BE2C (cell line): ENCODE results near the gene WWOX.

Experiments used
- DNase-seq: peaks from one replicate; pipeline ENCODE4 v3.0.0-alpha.2; 2020
- H3K27me3 ChIP-seq: fragments of 250-450 bp; sonication (Bioruptor Pico); 2 replicates; pipeline ENCODE4 v1.5.1; 2020; ENCODE audit warnings: mild to moderate bottlenecking
- H3K36me3 ChIP-seq: fragments of 250-450 bp; sonication (Bioruptor Pico); 2 replicates; pipeline ENCODE4 v1.5.1; 2020; ENCODE audit warnings: mild to moderate bottlenecking
- H3K4me1 ChIP-seq: fragments of 250-450 bp; sonication (Bioruptor Pico); 2 replicates; pipeline ENCODE4 v1.5.1; 2020
- H3K4me3 ChIP-seq: 2 replicates; pipeline ENCODE4 v1.5.1; 2011; ENCODE audit warnings: low read depth, low read length
- H3K9me3 ChIP-seq: fragments of 250-450 bp; sonication (Bioruptor Pico); 2 replicates; pipeline ENCODE4 v1.5.1; 2020
- TF ChIP-seq, protein P1 (sequence below): IDR thresholded peaks from 2 replicates; pipeline ENCODE4 v1.5.1; 2012; ENCODE audit warnings: mild to moderate bottlenecking, low read depth, low read length

Gene WWOX

DNA sequence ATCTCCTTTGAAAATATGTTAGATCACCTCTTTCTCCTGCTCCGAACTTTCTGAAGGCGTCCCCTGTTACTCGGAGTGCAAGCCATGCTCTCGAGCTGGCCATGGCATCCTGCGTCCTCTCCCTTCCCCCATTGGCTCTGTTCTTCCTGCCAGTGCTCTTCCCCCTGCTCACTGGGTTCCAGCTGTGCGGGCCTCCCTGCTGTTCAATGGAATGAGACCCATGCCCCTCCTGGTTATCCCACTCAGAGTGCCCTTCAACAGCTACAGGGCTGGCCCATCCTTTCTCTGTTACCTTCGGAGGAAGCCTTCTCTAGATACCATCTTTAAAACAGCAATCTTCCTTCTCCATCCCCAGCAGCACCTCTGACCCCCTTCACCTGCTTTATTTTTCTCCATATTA is 996.8 kb downstream of the WWOX start:
- H3K9me3 ChIP-seq, result no peaks in the 10 kb centered on the region; the same call in 1 of the 2 replicates
- no peaks in the 10 kb centered on the region for H3K36me3 ChIP-seq
- H3K4me1 ChIP-seq, result no peaks in the 10 kb centered on the region
- no peaks in the 10 kb centered on the region for H3K27me3 ChIP-seq
- no peak overlapping the region for H3K4me3 ChIP-seq
- no peak for DNase-seq
- TF ChIP-seq, protein P1, sequence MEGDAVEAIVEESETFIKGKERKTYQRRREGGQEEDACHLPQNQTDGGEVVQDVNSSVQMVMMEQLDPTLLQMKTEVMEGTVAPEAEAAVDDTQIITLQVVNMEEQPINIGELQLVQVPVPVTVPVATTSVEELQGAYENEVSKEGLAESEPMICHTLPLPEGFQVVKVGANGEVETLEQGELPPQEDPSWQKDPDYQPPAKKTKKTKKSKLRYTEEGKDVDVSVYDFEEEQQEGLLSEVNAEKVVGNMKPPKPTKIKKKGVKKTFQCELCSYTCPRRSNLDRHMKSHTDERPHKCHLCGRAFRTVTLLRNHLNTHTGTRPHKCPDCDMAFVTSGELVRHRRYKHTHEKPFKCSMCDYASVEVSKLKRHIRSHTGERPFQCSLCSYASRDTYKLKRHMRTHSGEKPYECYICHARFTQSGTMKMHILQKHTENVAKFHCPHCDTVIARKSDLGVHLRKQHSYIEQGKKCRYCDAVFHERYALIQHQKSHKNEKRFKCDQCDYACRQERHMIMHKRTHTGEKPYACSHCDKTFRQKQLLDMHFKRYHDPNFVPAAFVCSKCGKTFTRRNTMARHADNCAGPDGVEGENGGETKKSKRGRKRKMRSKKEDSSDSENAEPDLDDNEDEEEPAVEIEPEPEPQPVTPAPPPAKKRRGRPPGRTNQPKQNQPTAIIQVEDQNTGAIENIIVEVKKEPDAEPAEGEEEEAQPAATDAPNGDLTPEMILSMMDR, result no peak

DNA sequence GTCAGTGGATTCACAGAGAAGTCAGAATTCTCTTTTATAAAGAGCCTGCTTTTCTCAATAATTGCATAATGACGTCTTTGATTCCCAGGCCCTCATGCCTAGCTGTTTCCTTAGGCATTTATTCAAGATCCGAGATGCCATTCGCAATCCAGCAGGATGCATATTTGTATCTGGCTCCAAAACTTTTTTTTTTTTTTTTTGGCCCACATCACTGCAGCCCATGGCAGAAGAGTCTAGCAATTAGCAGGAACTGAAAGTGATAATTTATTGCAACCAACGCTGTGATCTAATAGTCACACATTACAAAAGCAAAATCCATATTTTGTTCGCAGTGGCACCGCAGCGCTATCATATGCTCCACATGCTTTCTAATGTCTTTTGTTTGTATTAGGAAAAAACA is 997.7 kb downstream of the WWOX start:
- Histone ChIP-seq H3K9me3 (no peaks in the 10 kb centered on the region; the same call in 1 of the 2 replicates), H3K36me3 (no peaks in the 10 kb centered on the region), H3K4me3 (no peak overlapping the region), H3K27me3 (no peaks in the 10 kb centered on the region), H3K4me1 (no peaks in the 10 kb centered on the region)
- DNase-seq, result no peak
- TF ChIP-seq, protein P1, result no peak

- Histone ChIP-seq H3K4me3 (no peak overlapping the region), H3K36me3 (no peaks in the 10 kb centered on the region), H3K27me3 (no peaks in the 10 kb centered on the region), H3K4me1 (no peaks in the 10 kb centered on the region), H3K9me3 (no peaks in the 10 kb centered on the region; the same call in 1 of the 2 replicates)
- DNase-seq, result no peak
- TF ChIP-seq, protein P1, result no peak
Observed at GRCh38 chr16:79097771-79098170, 998.3 kb downstream of the WWOX start.

DNA sequence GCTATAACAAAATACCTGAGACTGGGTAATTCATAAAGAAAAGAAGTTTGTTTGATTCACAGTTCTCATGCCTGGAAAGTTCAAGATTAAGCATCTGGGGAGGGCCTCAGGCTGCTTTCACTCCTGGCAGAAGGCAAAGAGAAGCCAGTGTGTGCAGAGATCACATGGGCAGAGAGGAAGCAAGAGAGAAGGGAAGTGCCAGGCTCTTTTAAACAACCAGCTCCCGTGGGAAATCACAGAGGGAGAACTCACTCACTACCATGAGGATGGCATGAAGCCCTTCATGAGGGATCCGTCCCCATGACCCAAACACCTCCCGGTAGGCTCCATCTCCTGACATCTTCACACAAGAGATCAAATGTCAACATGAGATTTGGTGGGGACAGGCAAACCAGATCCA is 999.5 kb downstream of the WWOX start:
- TF ChIP-seq, protein P1, result no peak

DNA sequence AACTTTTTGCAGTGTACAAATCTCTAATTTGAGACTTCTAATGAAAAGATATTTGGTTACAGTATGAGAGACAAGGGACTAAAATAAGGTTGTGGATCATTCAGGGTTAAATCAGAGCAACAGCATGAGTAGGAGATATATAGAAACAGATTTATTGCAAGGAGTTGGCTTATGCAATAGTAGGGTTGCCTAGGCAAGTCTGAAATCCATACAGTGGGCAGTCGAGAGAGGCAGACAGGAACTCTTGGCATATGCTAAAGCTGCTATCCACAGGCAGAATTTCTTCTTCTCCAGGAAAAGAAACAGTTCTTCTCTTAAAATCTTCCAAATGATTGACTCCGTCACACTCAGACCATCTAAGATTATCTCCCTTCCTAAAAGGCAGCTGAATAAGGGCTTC is 1000.3 kb downstream of the WWOX start:
- no peaks in the 10 kb centered on the region for H3K9me3 ChIP-seq
- DNase-seq, result no peak
- no peaks in the 10 kb centered on the region for H3K36me3 ChIP-seq
- TF ChIP-seq, protein P1, result no peak
- no peak overlapping the region for H3K4me3 ChIP-seq
- no peaks in the 10 kb centered on the region for H3K4me1 ChIP-seq
- H3K27me3 ChIP-seq, result no peaks in the 10 kb centered on the region

More for the DNA sequence above, 999.5 kb downstream of the WWOX start:
- no peak for DNase-seq
- no peak overlapping the region for H3K4me3 ChIP-seq
- H3K4me1 ChIP-seq, result no peaks in the 10 kb centered on the region
- H3K27me3 ChIP-seq, result no peaks in the 10 kb centered on the region
- no peaks in the 10 kb centered on the region for H3K9me3 ChIP-seq
- no peaks in the 10 kb centered on the region for H3K36me3 ChIP-seq

GRCh38 chr16:79100447-79100846 is 1001.0 kb downstream of the WWOX start:
- Histone ChIP-seq H3K9me3 (no peaks in the 10 kb centered on the region), H3K4me3 (no peak overlapping the region), H3K36me3 (no peaks in the 10 kb centered on the region), H3K4me1 (no peaks in the 10 kb centered on the region), H3K27me3 (no peaks in the 10 kb centered on the region)
- TF ChIP-seq, protein P1, result no peak
- no peak for DNase-seq
